ENCODE data around the gene RPN2.
A peak's percentile ranks its signal among the peaks of the same experiment; 100 is the strongest.

The RPN2 gene

GRCh38 chr20:37263686-37264085, 84.6 kb downstream of the RPN2 start:
- intact Hi-C loops (cut with micrococcal nuclease): no loop called here
- no peaks in the 10 kb centered on the region for H3K27me3 Mint-ChIP-seq
- H3K4me1 Mint-ChIP-seq (ENCODE audit: low read depth): peaks cover 5% of the 10 kb centered on the region
- H3K9me3 Mint-ChIP-seq: no peaks in the 10 kb centered on the region
- H3K36me3 Mint-ChIP-seq (ENCODE audit: low read depth): no peaks in the 10 kb centered on the region
- no peak overlapping the region for H3K4me3 Mint-ChIP-seq
- H3K27ac Mint-ChIP-seq: no peak overlapping the region

DNA sequence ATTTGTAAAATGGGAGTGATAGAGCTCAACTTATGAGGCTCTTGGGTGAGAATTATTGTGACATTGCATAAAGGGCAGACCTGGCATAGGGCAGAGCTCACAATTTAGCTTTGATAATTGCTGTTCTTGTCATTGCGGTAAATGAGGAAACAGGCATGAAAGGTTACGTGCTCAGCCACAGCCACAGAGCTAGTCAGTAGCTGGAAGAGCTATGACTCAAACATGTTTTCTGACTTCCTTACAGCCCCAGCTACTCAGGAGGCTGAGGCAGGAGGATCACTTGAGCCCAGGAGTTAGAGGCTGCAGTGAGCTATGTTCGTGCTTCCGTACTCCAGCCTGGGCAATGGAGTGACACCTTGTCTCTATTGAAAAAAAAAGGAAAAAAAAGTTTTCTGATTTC, 86.0 kb downstream of the RPN2 start:
- Mint-ChIP-seq H3K4me1 (ENCODE audit: low read depth) (peaks cover 14% of the 10 kb centered on the region), H3K4me3 (no peak overlapping the region), H3K9me3 (no peaks in the 10 kb centered on the region), H3K27ac (peak overlapping the region; percentile 43), H3K27me3 (no peaks in the 10 kb centered on the region), H3K36me3 (ENCODE audit: low read depth) (no peaks in the 10 kb centered on the region)
- intact Hi-C loops (cut with micrococcal nuclease): no loop called here

GRCh38 chr20:37266940-37267666, 88.0 kb downstream of the RPN2 start:
- Mint-ChIP-seq H3K4me3 (no peak overlapping the region), H3K36me3 (ENCODE audit: low read depth) (no peaks in the 10 kb centered on the region), H3K27me3 (no peaks in the 10 kb centered on the region), H3K9me3 (no peaks in the 10 kb centered on the region), H3K4me1 (ENCODE audit: low read depth) (peaks cover 34% of the 10 kb centered on the region), H3K27ac (peak overlapping the region; percentile 15)
- intact Hi-C loops (cut with micrococcal nuclease): no loop called here

GRCh38 chr20:37267667-37268313, 88.7 kb downstream of the RPN2 start:
- no peaks in the 10 kb centered on the region for H3K36me3 Mint-ChIP-seq (ENCODE audit: low read depth)
- H3K4me3 Mint-ChIP-seq: no peak overlapping the region
- H3K27me3 Mint-ChIP-seq: no peaks in the 10 kb centered on the region
- intact Hi-C loops (cut with micrococcal nuclease): no loop called here
- H3K4me1 Mint-ChIP-seq (ENCODE audit: low read depth): peaks cover 40% of the 10 kb centered on the region
- H3K9me3 Mint-ChIP-seq: no peaks in the 10 kb centered on the region
- H3K27ac Mint-ChIP-seq: peak overlapping the region; percentile 15

DNA sequence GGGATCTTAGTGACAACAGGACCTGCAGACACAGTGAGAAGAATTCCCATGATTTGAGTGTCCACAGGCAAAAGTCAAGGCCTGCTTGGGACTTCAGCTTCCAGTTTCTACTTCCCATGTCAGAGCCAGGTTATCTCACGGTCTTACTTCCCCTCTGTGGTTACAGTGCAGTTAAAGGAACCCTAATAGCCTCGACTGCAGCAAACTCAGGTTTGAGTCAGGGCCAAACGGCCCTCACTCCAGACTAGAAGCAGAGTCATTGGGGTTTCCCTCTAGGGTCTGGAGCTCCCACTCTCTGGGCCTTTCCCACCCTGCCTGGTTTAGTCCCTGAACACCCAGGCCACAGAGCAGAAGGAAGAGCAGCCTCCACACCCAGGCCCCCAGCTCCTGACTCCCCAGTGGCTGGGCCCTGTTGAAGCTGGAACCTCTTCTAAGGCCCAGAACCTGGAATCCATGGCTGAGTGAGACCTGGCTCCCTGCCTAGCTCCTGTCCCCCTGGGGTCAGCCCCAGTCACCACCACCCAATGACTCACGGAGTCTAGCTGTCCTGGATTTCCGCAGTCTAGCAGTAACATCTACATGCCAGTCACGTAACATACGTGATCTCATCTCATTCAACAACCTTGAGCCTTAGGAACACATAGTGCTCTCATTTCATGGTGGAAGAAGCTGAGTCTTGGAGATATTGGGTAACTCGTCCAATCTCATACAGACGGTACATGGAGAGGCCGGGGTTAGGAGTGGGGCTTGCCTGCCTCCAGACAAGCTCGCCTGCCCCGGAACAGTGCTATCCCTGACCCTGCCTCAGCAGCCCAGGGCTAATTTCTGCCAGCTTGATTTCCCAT, 91.7 kb downstream of the RPN2 start:
- Mint-ChIP-seq H3K4me1 (ENCODE audit: low read depth) (peaks cover 70% of the 10 kb centered on the region), H3K27ac (peak overlapping the region; percentile 96), H3K4me3 (peak overlapping the region; percentile 9), H3K9me3 (no peaks in the 10 kb centered on the region), H3K36me3 (ENCODE audit: low read depth) (no peaks in the 10 kb centered on the region), H3K27me3 (no peaks in the 10 kb centered on the region)
- intact Hi-C loops (cut with micrococcal nuclease): loop anchor here (2.0 kb wide), 3 partner anchors 18 to 112 kb away; partner anchors contain the start of gene MANBAL

GRCh38 chr20:37271421-37271768, 92.3 kb downstream of the RPN2 start:
- peak overlapping the region; percentile 96 for H3K27ac Mint-ChIP-seq
- no peaks in the 10 kb centered on the region for H3K36me3 Mint-ChIP-seq (ENCODE audit: low read depth)
- intact Hi-C loops (cut with micrococcal nuclease): loop anchor here (2.0 kb wide), 3 partner anchors 17 to 111 kb away; partner anchors contain the start of gene MANBAL
- peaks cover 74% of the 10 kb centered on the region for H3K4me1 Mint-ChIP-seq (ENCODE audit: low read depth)
- H3K4me3 Mint-ChIP-seq: no peak overlapping the region
- no peaks in the 10 kb centered on the region for H3K9me3 Mint-ChIP-seq
- no peaks in the 10 kb centered on the region for H3K27me3 Mint-ChIP-seq

DNA sequence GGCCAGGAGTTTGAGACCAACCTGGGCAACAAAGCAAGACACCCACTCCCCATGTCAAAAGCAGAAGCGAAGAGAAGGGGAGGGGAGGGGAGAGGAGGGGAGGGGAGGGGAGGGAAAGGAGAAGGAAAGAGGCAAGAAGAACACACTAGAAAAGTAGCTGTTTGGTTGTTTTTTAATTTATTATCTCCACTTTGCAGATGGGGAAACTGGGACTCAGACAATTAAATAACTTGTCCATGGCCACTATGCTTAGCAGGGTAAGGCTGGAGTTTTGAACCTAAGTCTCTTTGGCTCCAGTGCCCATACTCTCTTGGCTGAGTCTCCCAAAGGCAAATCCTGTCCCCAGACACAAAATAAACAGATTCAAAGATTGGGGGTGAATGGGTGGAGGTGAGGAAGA, 94.9 kb downstream of the RPN2 start:
- H3K27me3 Mint-ChIP-seq: no peaks in the 10 kb centered on the region
- no peaks in the 10 kb centered on the region for H3K9me3 Mint-ChIP-seq
- H3K4me1 Mint-ChIP-seq (ENCODE audit: low read depth): peaks cover 80% of the 10 kb centered on the region
- intact Hi-C loops (cut with micrococcal nuclease): no loop called here
- no peak overlapping the region for H3K4me3 Mint-ChIP-seq
- peak overlapping the region; percentile 87 for H3K27ac Mint-ChIP-seq
- no peaks in the 10 kb centered on the region for H3K36me3 Mint-ChIP-seq (ENCODE audit: low read depth)

- Mint-ChIP-seq H3K9me3 (no peaks in the 10 kb centered on the region), H3K27ac (peak overlapping the region; percentile 87), H3K27me3 (no peaks in the 10 kb centered on the region), H3K4me1 (ENCODE audit: low read depth) (peaks cover 72% of the 10 kb centered on the region), H3K36me3 (ENCODE audit: low read depth) (no peaks in the 10 kb centered on the region), H3K4me3 (peak overlapping the region; percentile 9)
- intact Hi-C loops (cut with micrococcal nuclease): no loop called here
Observed at GRCh38 chr20:37274851-37275524, 95.9 kb downstream of the RPN2 start.

DNA sequence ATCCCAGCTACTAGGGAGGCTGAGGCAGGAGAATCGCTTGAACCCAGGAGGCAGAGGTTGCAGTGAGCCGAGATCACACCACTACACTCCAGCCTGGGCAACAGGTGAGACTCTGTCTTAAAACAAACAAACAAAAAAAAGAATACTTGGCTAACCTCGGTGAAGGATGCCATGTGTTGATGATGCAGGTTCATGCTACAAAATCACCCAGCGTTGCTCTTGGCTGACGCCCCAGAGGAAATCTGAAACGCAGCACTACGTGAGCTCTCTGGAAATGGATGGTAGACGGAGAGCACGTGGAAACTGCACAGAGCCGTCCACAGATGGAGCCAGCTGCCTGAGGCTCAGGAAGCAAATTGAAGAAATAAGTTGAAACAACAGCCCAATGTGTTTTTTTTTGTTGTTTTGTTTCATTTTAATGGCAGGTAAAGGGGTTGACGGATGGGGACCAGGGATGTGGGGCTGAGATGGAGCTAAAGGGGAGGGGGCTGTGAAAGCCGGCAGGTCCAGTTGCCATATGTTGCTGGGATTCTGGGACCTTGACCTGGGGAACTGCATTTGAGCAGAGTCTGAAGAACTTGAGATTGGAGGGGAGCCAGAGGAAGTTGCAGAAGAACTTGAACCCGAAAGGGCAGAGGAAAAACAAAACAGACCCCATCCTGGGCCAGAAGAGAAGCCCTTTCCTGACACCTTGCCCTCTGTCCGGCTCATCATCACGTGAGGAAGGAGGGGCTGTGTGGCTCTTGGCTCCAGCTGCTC, 97.5 kb downstream of the RPN2 start:
- no peaks in the 10 kb centered on the region for H3K9me3 Mint-ChIP-seq
- H3K27me3 Mint-ChIP-seq: no peaks in the 10 kb centered on the region
- intact Hi-C loops (cut with micrococcal nuclease): loop anchor here (2.0 kb wide), 1 partner anchor 108 kb away; no protein-coding TSS in a partner anchor
- H3K27ac Mint-ChIP-seq: peak overlapping the region; percentile 86
- no peaks in the 10 kb centered on the region for H3K36me3 Mint-ChIP-seq (ENCODE audit: low read depth)
- H3K4me3 Mint-ChIP-seq: peak overlapping the region; percentile 34
- peaks cover 56% of the 10 kb centered on the region for H3K4me1 Mint-ChIP-seq (ENCODE audit: low read depth)

- Mint-ChIP-seq H3K27ac (peak overlapping the region; percentile 86), H3K9me3 (no peaks in the 10 kb centered on the region), H3K27me3 (no peaks in the 10 kb centered on the region), H3K4me1 (ENCODE audit: low read depth) (peaks cover 50% of the 10 kb centered on the region), H3K4me3 (peak overlapping the region; percentile 11), H3K36me3 (ENCODE audit: low read depth) (no peaks in the 10 kb centered on the region)
- intact Hi-C loops (cut with micrococcal nuclease): loop anchor here (2.0 kb wide), 1 partner anchor 108 kb away; no protein-coding TSS in a partner anchor
Observed at GRCh38 chr20:37277253-37277593, 98.1 kb downstream of the RPN2 start.

DNA sequence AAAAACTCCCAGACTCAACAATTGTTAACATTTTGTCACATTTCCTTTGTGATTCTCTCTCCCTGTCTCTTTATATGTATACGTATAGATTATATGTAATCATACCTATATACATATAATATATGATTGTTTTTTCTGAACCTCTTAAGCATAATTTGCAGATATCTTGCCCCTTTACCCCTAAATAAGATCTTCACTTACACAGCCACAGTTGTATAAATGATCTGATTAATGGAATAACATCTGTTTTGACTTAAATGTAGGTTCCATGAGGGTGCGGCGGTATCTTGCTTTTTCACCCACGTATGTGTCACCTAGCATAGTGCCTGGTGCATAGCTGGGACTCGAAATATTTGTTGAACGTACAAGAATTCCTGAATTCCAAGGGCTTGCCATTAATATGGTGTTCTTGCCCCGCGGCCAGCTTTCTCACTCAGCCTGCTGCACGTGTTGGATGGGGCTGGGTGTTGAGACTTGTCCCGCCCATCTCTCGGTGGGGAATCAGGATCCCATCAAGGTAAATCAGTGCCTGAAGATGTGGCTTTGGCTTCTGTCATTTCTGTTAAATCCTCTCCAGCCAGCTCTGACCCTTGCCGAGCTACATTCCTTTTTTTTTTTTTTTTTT, 99.9 kb downstream of the RPN2 start:
- H3K27ac Mint-ChIP-seq: no peak overlapping the region
- no peak overlapping the region for H3K4me3 Mint-ChIP-seq
- intact Hi-C loops (cut with micrococcal nuclease): no loop called here
- no peaks in the 10 kb centered on the region for H3K27me3 Mint-ChIP-seq
- H3K4me1 Mint-ChIP-seq (ENCODE audit: low read depth): peaks cover 32% of the 10 kb centered on the region
- no peaks in the 10 kb centered on the region for H3K9me3 Mint-ChIP-seq
- H3K36me3 Mint-ChIP-seq (ENCODE audit: low read depth): no peaks in the 10 kb centered on the region

DNA sequence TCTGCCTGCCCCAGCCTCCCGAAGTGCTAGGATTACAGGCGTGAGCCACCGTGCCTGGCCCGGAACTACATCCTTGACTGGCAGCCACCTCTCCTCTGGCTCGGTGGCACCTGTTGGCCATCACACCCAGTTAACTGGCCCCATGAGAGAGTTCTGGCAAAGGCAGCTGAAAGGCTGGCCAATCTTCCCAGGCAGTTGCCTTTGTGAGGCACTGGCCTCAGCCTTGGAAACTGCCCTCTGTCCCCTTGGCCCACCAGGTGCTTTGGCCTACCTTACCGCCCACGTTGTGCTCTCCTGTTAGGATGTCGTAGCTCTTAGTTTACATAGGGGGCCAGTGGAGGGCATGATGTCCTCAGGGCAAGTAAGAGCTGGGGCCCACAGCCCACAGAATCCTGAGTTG, 100.7 kb downstream of the RPN2 start:
- intact Hi-C loops (cut with micrococcal nuclease): no loop called here
- Mint-ChIP-seq H3K36me3 (ENCODE audit: low read depth) (no peaks in the 10 kb centered on the region), H3K9me3 (no peaks in the 10 kb centered on the region), H3K27ac (no peak overlapping the region), H3K4me1 (ENCODE audit: low read depth) (peaks cover 24% of the 10 kb centered on the region), H3K27me3 (no peaks in the 10 kb centered on the region), H3K4me3 (no peak overlapping the region)

GRCh38 chr20:37280403-37280802, 101.3 kb downstream of the RPN2 start:
- intact Hi-C loops (cut with micrococcal nuclease): no loop called here
- no peaks in the 10 kb centered on the region for H3K27me3 Mint-ChIP-seq
- H3K27ac Mint-ChIP-seq: no peak overlapping the region
- no peak overlapping the region for H3K4me3 Mint-ChIP-seq
- H3K36me3 Mint-ChIP-seq (ENCODE audit: low read depth): no peaks in the 10 kb centered on the region
- peaks cover 18% of the 10 kb centered on the region for H3K4me1 Mint-ChIP-seq (ENCODE audit: low read depth)
- no peaks in the 10 kb centered on the region for H3K9me3 Mint-ChIP-seq

Data from dendritic cell treated with granulocyte-macrophage colony-stimulating factor and Interleukin-4, amounts not matched to agents 40 ng/mL and 50 ng/mL, for 4 days (primary cell).